GM12891 (cell line): ENCODE measurements around the gene PPP2R2D.
"Not testable (repeated sequence)": the region's sequence is repeated elsewhere in the genome, so short reads cannot be mapped to it uniquely, and the experiment has no call there.

ENCODE experiments used
- POLR2A ChIP-seq: IDR thresholded peaks from 2 replicates; pipeline ENCODE4 v1.6.1; 2011; ENCODE audit warnings: low read depth, low read length, control low read depth
- POLR2AphosphoS5 ChIP-seq: IDR thresholded peaks from 2 replicates; pipeline ENCODE4 v1.6.1; 2011; ENCODE audit warnings: low read depth, low read length, control low read depth
- SPI1 ChIP-seq: IDR thresholded peaks from 2 replicates; pipeline ENCODE4 v1.6.1; 2011; ENCODE audit warnings: low read depth, low read length, control low read depth

DNA sequence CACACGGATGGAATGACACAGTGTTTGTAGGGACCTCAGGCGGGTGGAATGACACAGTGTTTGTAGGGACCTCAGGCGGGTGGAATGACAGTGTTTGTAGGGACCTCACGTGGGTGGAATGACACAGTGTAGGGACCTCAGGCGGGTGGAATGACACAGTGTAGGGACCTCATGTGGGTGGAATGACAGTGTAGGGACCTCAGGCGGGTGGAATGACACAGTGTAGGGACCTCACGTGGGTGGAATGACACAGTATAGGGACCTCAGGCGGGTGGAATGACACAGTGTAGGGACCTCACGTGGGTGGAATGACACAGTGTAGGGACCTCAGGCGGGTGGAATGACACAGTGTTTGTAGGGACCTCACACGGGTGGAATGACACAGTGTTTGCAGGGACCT lies 16.7 kb downstream of the PPP2R2D start:
- not testable (repeated sequence) for TF ChIP-seq POLR2AphosphoS5, POLR2A, SPI1
